Activated T-helper 2 cell treated with anti-CD3 and anti-CD28 coated beads, Interferon-gamma antibody, Interleukin-2, Interleukin-4, amounts not matched to agents 10 μg/mL and 5 μg/mL and 100 μg/mL, durations not matched to agents 14 hours and 24 hours and 36 hours (primary cell): ENCODE data around the gene COL6A3. TPM values are rescaled to one million over a fixed set of nuclear protein-coding genes. Genes with fewer than 3 reads are reported as not detected.
"Not testable (repeated sequence)": the region's sequence is repeated elsewhere in the genome, so short reads cannot be mapped to it uniquely, and the experiment has no call there.

Source experiments
- DNase-seq: peaks from one replicate; pipeline ENCODE4 v3.0.0; 2021; ENCODE audit warnings: low spot score
- H3K27ac Mint-ChIP-seq: one replicate; pipeline ENCODE4 v1.8.0; 2021; ENCODE audit warnings: mixed read lengths
- H3K27me3 Mint-ChIP-seq: one replicate; pipeline ENCODE4 v1.8.0; 2021; ENCODE audit warnings: low read depth, mixed read lengths
- H3K36me3 Mint-ChIP-seq: one replicate; pipeline ENCODE4 v1.8.0; 2021; ENCODE audit warnings: low read depth, mixed read lengths
- H3K4me1 Mint-ChIP-seq: one replicate; pipeline ENCODE4 v1.8.0; 2021; ENCODE audit warnings: low read depth, mixed read lengths
- H3K4me3 Mint-ChIP-seq: one replicate; pipeline ENCODE4 v1.8.0; 2021; ENCODE audit warnings: low read depth, mild to moderate bottlenecking, moderate library complexity, mixed read lengths
- H3K9me3 Mint-ChIP-seq: one replicate; pipeline ENCODE4 v1.8.0; 2021; ENCODE audit warnings: mixed read lengths
- intact Hi-C: fragments of 100-400 bp; cut with micrococcal nuclease; formaldehyde crosslinking; loops from one replicate; pipeline ENCODE4 v1.15.1; 2023
- total RNA-seq: library from RNA; stranded (reverse); gene quantifications from 2 replicates; pipeline ENCODE4 v1.2.3, GENCODE V29; 2022

COL6A3 gene
- total RNA-seq, 1 donor from 2014 or later: 9.2 TPM

GRCh38 chr2:237355701-237356100, 58.3 kb downstream of the COL6A3 start:
- no peaks in the 10 kb centered on the region for H3K27me3 Mint-ChIP-seq
- H3K4me1 Mint-ChIP-seq: no peaks in the 10 kb centered on the region
- H3K9me3 Mint-ChIP-seq: no peaks in the 10 kb centered on the region
- no peak for DNase-seq
- no peak overlapping the region for H3K4me3 Mint-ChIP-seq
- H3K27ac Mint-ChIP-seq: no peak overlapping the region
- intact Hi-C loops: no loop called here
- no peaks in the 10 kb centered on the region for H3K36me3 Mint-ChIP-seq

- H3K4me3 Mint-ChIP-seq: no peak overlapping the region
- no peak overlapping the region for H3K27ac Mint-ChIP-seq
- no peaks in the 10 kb centered on the region for H3K4me1 Mint-ChIP-seq
- no peaks in the 10 kb centered on the region for H3K36me3 Mint-ChIP-seq
- DNase-seq: no peak
- H3K9me3 Mint-ChIP-seq: no peaks in the 10 kb centered on the region
- H3K27me3 Mint-ChIP-seq: no peaks in the 10 kb centered on the region
- intact Hi-C loops: no loop called here
Observed at GRCh38 chr2:237354892-237355291, 59.1 kb downstream of the COL6A3 start.

- DNase-seq, H3K27me3 Mint-ChIP-seq, H3K27ac Mint-ChIP-seq, H3K4me3 Mint-ChIP-seq, intact Hi-C loops, H3K4me1 Mint-ChIP-seq, H3K36me3 Mint-ChIP-seq, H3K9me3 Mint-ChIP-seq: not testable (repeated sequence)
Observed at GRCh38 chr2:237354172-237354571, 59.8 kb downstream of the COL6A3 start.

- Mint-ChIP-seq H3K27ac (no peak overlapping the region), H3K27me3 (no peaks in the 10 kb centered on the region), H3K9me3 (no peaks in the 10 kb centered on the region), H3K36me3 (no peaks in the 10 kb centered on the region), H3K4me3 (no peak overlapping the region), H3K4me1 (no peaks in the 10 kb centered on the region)
- DNase-seq: no peak
- intact Hi-C loops: no loop called here
Observed at GRCh38 chr2:237353215-237353614, 60.7 kb downstream of the COL6A3 start.

GRCh38 chr2:237352279-237352845, 61.6 kb downstream of the COL6A3 start:
- H3K4me3 Mint-ChIP-seq: no peak overlapping the region
- H3K4me1 Mint-ChIP-seq: no peaks in the 10 kb centered on the region
- H3K36me3 Mint-ChIP-seq: no peaks in the 10 kb centered on the region
- H3K9me3 Mint-ChIP-seq: no peaks in the 10 kb centered on the region
- intact Hi-C loops: no loop called here
- H3K27ac Mint-ChIP-seq: no peak overlapping the region
- DNase-seq: no peak
- H3K27me3 Mint-ChIP-seq: no peaks in the 10 kb centered on the region

GRCh38 chr2:237351796-237352195, 62.2 kb downstream of the COL6A3 start:
- intact Hi-C loops: no loop called here
- Mint-ChIP-seq H3K27ac (no peak overlapping the region), H3K9me3 (no peaks in the 10 kb centered on the region), H3K36me3 (no peaks in the 10 kb centered on the region), H3K4me3 (no peak overlapping the region), H3K4me1 (no peaks in the 10 kb centered on the region), H3K27me3 (no peaks in the 10 kb centered on the region)
- no peak for DNase-seq

GRCh38 chr2:237351046-237351445, 62.9 kb downstream of the COL6A3 start:
- no peak for DNase-seq
- Mint-ChIP-seq H3K9me3 (no peaks in the 10 kb centered on the region), H3K27ac (no peak overlapping the region), H3K4me1 (no peaks in the 10 kb centered on the region), H3K4me3 (no peak overlapping the region), H3K36me3 (no peaks in the 10 kb centered on the region), H3K27me3 (no peaks in the 10 kb centered on the region)
- intact Hi-C loops: no loop called here

- intact Hi-C loops: no loop called here
- H3K9me3 Mint-ChIP-seq: no peaks in the 10 kb centered on the region
- H3K4me1 Mint-ChIP-seq: no peaks in the 10 kb centered on the region
- no peak overlapping the region for H3K27ac Mint-ChIP-seq
- no peak overlapping the region for H3K4me3 Mint-ChIP-seq
- H3K27me3 Mint-ChIP-seq: no peaks in the 10 kb centered on the region
- DNase-seq: no peak
- H3K36me3 Mint-ChIP-seq: no peaks in the 10 kb centered on the region
Observed at GRCh38 chr2:237350597-237350996, 63.4 kb downstream of the COL6A3 start.

GRCh38 chr2:237350070-237350469, 63.9 kb downstream of the COL6A3 start:
- intact Hi-C loops: no loop called here
- no peak overlapping the region for H3K4me3 Mint-ChIP-seq

GRCh38 chr2:237348281-237348865, 65.6 kb downstream of the COL6A3 start:
- no peaks in the 10 kb centered on the region for H3K4me1 Mint-ChIP-seq
- H3K27me3 Mint-ChIP-seq: no peaks in the 10 kb centered on the region
- no peaks in the 10 kb centered on the region for H3K9me3 Mint-ChIP-seq
- H3K4me3 Mint-ChIP-seq: no peak overlapping the region
- no peak overlapping the region for H3K27ac Mint-ChIP-seq
- DNase-seq: no peak
- intact Hi-C loops: no loop called here
- no peaks in the 10 kb centered on the region for H3K36me3 Mint-ChIP-seq

More at GRCh38 chr2:237350070-237350469, 63.9 kb downstream of the COL6A3 start:
- no peaks in the 10 kb centered on the region for H3K9me3 Mint-ChIP-seq
- DNase-seq: no peak
- no peaks in the 10 kb centered on the region for H3K4me1 Mint-ChIP-seq
- H3K36me3 Mint-ChIP-seq: no peaks in the 10 kb centered on the region
- H3K27me3 Mint-ChIP-seq: no peaks in the 10 kb centered on the region
- no peak overlapping the region for H3K27ac Mint-ChIP-seq

GRCh38 chr2:237345891-237346640, 67.9 kb downstream of the COL6A3 start:
- Mint-ChIP-seq H3K4me1 (no peaks in the 10 kb centered on the region), H3K36me3 (no peaks in the 10 kb centered on the region), H3K4me3 (no peak overlapping the region), H3K27ac (no peak overlapping the region), H3K9me3 (no peaks in the 10 kb centered on the region), H3K27me3 (no peaks in the 10 kb centered on the region)
- no peak for DNase-seq
- intact Hi-C loops: no loop called here

- Mint-ChIP-seq H3K9me3 (no peaks in the 10 kb centered on the region), H3K4me3 (no peak overlapping the region), H3K36me3 (no peaks in the 10 kb centered on the region), H3K27ac (no peak overlapping the region), H3K4me1 (no peaks in the 10 kb centered on the region), H3K27me3 (no peaks in the 10 kb centered on the region)
- intact Hi-C loops: no loop called here
- no peak for DNase-seq
Observed at GRCh38 chr2:237345411-237345810, 68.6 kb downstream of the COL6A3 start.

GRCh38 chr2:237344942-237345341, 69.0 kb downstream of the COL6A3 start:
- no peaks in the 10 kb centered on the region for H3K4me1 Mint-ChIP-seq
- no peaks in the 10 kb centered on the region for H3K9me3 Mint-ChIP-seq
- no peaks in the 10 kb centered on the region for H3K27me3 Mint-ChIP-seq
- H3K4me3 Mint-ChIP-seq: no peak overlapping the region
- H3K36me3 Mint-ChIP-seq: no peaks in the 10 kb centered on the region
- no peak overlapping the region for H3K27ac Mint-ChIP-seq
- no peak for DNase-seq
- intact Hi-C loops: no loop called here
